ENCODE results near the gene GPC6. TPM values are rescaled to one million over a fixed set of nuclear protein-coding genes. Genes with fewer than 3 reads are reported as not detected.

GPC6 gene
- total and polyA plus RNA-seq, 2 donors (not counting 1 experiment from before 2014, with no cell fraction given): not detected

DNA sequence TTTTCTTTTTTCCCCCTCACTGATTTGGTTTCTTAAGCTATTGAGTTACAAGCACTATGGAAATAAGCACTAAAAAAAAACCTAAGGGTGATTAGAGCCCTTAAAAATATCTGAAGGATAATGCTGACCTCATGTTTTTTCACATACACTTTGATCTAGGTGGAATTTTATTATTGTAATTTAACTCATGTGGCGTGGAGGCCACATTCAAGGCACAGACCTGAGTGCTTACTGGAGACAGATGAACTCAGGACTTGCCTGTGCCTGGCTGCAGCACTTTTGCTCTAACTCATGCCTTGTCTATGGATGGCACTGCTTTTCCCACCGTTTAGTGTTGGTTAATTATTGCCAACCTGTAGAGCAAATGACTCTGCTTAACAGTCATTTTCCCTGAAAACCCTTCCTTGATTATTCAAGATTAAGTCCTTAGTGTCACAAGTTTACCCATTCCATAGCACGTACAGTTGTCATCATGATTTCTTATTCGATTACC is 541.4 kb downstream of the GPC6 start:
- TF ChIP-seq CTCF (IDR thresholded peaks at IDR 0.05): no peak
- TF ChIP-seq EZH2 (IDR thresholded peaks at IDR 0.05; ENCODE audit: borderline replicate concordance, insufficient read depth, low read depth, low read length, poor library complexity, severe bottlenecking): no peak
- 67% methylated on average over 2 of the region's 4 CpGs for WGBS (ENCODE audit: insufficient coverage)
- no peaks in the 10 kb centered on the region for H4K20me1 ChIP-seq (ENCODE audit: control insufficient read depth, insufficient read depth, low read length, poor library complexity, severe bottlenecking)
- DNase-seq (no peak), ATAC-seq (ENCODE audit: low read depth) (no peak)
- H3K9me3 ChIP-seq (ENCODE audit: control extremely low read depth in 1 of 3, control insufficient read depth in 2 of 3, insufficient read depth in 1 of 3, low read length in 2 of 3): no peaks in the 10 kb centered on the region
- H3K9ac ChIP-seq (ENCODE audit: low read length): no peak overlapping the region
- H2AFZ ChIP-seq (ENCODE audit: insufficient read depth, low read depth, low read length, poor library complexity, severe bottlenecking): no peak overlapping the region
- CTCF ChIA-PET: no interaction called here
- no peak overlapping the region for H3K4me3 Mint-ChIP-seq
- H3K27ac ChIP-seq (ENCODE audit: low read length in 2 of 2): no peak overlapping the region
- H3K27me3 ChIP-seq (replicated peaks in 1 of 4; ENCODE audit: control extremely low read depth in 1 of 4, control insufficient read depth in 3 of 4, insufficient read depth in 4 of 4, low read length in 3 of 4): no peaks in the 10 kb centered on the region
- no peaks in the 10 kb centered on the region for H3K9me3 Mint-ChIP-seq (ENCODE audit: insufficient read depth)
- no peak overlapping the region for H3K4me2 ChIP-seq (replicated peaks; ENCODE audit: low read depth, low read length, poor library complexity, severe bottlenecking)
- POLR2A ChIA-PET: no interaction called here
- no peaks in the 10 kb centered on the region for H3K4me1 ChIP-seq (ENCODE audit: control insufficient read depth in 2 of 2, insufficient read depth in 2 of 2, low read length in 2 of 2)
- no peaks in the 10 kb centered on the region for H3K27me3 Mint-ChIP-seq
- H3K27ac Mint-ChIP-seq: no peak overlapping the region
- H3K4me3 ChIP-seq (ENCODE audit: control extremely low read depth in 1 of 5, extremely low read depth in 1 of 5, insufficient read depth in 1 of 5, low read depth in 2 of 5, low read length in 4 of 5): no peak overlapping the region
- H3K79me2 ChIP-seq (ENCODE audit: control insufficient read depth, insufficient read depth, low read length): no peaks in the 10 kb centered on the region
- no peaks in the 10 kb centered on the region for H3K4me1 Mint-ChIP-seq
- H3K36me3 ChIP-seq (replicated peaks in 1 of 2; ENCODE audit: control extremely low read depth in 1 of 2, control insufficient read depth in 1 of 2, extremely low read depth in 1 of 2, insufficient read depth in 2 of 2, low read length in 1 of 2): no peaks in the 10 kb centered on the region
- intact Hi-C loops (cut with micrococcal nuclease): no loop called here

DNA sequence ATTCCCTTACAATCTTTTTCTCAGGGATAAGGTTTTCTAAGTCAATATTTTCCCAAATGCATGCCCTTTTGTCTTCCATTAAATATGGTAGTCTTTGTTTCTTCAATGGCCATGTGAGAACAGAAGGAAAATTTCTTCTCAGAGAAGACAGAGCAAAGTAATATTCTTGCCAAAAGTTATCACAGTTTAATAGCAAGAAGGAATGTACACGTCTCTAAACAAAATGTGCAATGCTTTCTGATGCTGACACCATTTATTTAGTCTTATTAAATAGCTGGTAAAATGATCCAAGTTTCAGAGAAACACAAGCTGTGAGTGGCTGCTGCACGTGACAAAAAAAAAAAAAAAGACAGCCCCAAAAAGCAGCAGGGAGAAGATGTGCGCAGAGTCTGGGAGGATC is 542.5 kb downstream of the GPC6 start:
- H3K4me3 Mint-ChIP-seq: no peak overlapping the region
- no peaks in the 10 kb centered on the region for H3K27me3 ChIP-seq (replicated peaks in 1 of 4; ENCODE audit: control extremely low read depth in 1 of 4, control insufficient read depth in 3 of 4, insufficient read depth in 4 of 4, low read length in 3 of 4)
- ATAC-seq (ENCODE audit: low read depth) (no peak), DNase-seq (no peak)
- H3K4me1 ChIP-seq (ENCODE audit: control insufficient read depth in 2 of 2, insufficient read depth in 2 of 2, low read length in 2 of 2): no peaks in the 10 kb centered on the region
- H3K27me3 Mint-ChIP-seq: no peaks in the 10 kb centered on the region
- H3K9ac ChIP-seq (ENCODE audit: low read length): no peak overlapping the region
- H3K4me2 ChIP-seq (replicated peaks; ENCODE audit: low read depth, low read length, poor library complexity, severe bottlenecking): no peak overlapping the region
- no peaks in the 10 kb centered on the region for H3K9me3 Mint-ChIP-seq (ENCODE audit: insufficient read depth)
- H3K4me3 ChIP-seq (ENCODE audit: control extremely low read depth in 1 of 5, extremely low read depth in 1 of 5, insufficient read depth in 1 of 5, low read depth in 2 of 5, low read length in 4 of 5): no peak overlapping the region
- H3K27ac Mint-ChIP-seq: no peak overlapping the region
- H3K4me1 Mint-ChIP-seq: no peaks in the 10 kb centered on the region
- POLR2A ChIA-PET: no interaction called here
- WGBS (ENCODE audit: insufficient coverage): 100% methylated on average over 1 of the region's 3 CpGs
- H4K20me1 ChIP-seq (ENCODE audit: control insufficient read depth, insufficient read depth, low read length, poor library complexity, severe bottlenecking): no peaks in the 10 kb centered on the region
- no peaks in the 10 kb centered on the region for H3K9me3 ChIP-seq (ENCODE audit: control extremely low read depth in 1 of 3, control insufficient read depth in 2 of 3, insufficient read depth in 1 of 3, low read length in 2 of 3)
- intact Hi-C loops (cut with micrococcal nuclease): no loop called here
- no peaks in the 10 kb centered on the region for H3K36me3 ChIP-seq (replicated peaks in 1 of 2; ENCODE audit: control extremely low read depth in 1 of 2, control insufficient read depth in 1 of 2, extremely low read depth in 1 of 2, insufficient read depth in 2 of 2, low read length in 1 of 2)
- H3K27ac ChIP-seq (ENCODE audit: low read length in 2 of 2): no peak overlapping the region
- no peaks in the 10 kb centered on the region for H3K79me2 ChIP-seq (ENCODE audit: control insufficient read depth, insufficient read depth, low read length)
- no peak overlapping the region for H2AFZ ChIP-seq (ENCODE audit: insufficient read depth, low read depth, low read length, poor library complexity, severe bottlenecking)
- TF ChIP-seq CTCF (IDR thresholded peaks at IDR 0.05): no peak
- no peak for TF ChIP-seq EZH2 (IDR thresholded peaks at IDR 0.05; ENCODE audit: borderline replicate concordance, insufficient read depth, low read depth, low read length, poor library complexity, severe bottlenecking)
- CTCF ChIA-PET: no interaction called here

Data from B cell (primary cell).